SU-DHL-6 (cell line): ENCODE measurements around the gene MEGF6.

ENCODE experiments used
- H2AFZ ChIP-seq: fragments of 200-600 bp; sonication (generic); 2 replicates; pipeline ENCODE4 v1.6.1; 2014; ENCODE audit warnings: low read depth, mild to moderate bottlenecking, moderate library complexity, mixed read lengths, antibody characterized with exemption, low read length; ENCODE audit not compliant: severe bottlenecking
- H3F3A ChIP-seq: fragments of 200-600 bp; shearing (Covaris generic); 2 replicates; pipeline ENCODE4 v1.6.0; 2016; ENCODE audit warnings: antibody characterized with exemption, mild to moderate bottlenecking; ENCODE audit not compliant: insufficient read depth
- H3K27ac ChIP-seq: fragments of 200-600 bp; sonication (generic); 2 replicates; pipeline ENCODE4 v1.5.1; 2016; ENCODE audit warnings: low read depth, mild to moderate bottlenecking, low read length, moderate library complexity, mixed read lengths
- H3K27me3 ChIP-seq: fragments of 200-600 bp; sonication (generic), shearing (Covaris generic); 2 replicates; pipeline ENCODE4 v1.6.0; 2014; ENCODE audit warnings: mild to moderate bottlenecking, low read length
- H3K36me3 ChIP-seq: fragments of 200-600 bp; sonication (generic); 2 replicates; pipeline ENCODE4 v1.6.1; 2014; ENCODE audit warnings: mild to moderate bottlenecking, low read length, mixed read lengths
- H3K4me2 ChIP-seq: fragments of 300-600, 200-600 bp; shearing (Covaris generic), sonication (generic); 2 replicates; pipeline ENCODE4 v1.6.0; 2014; ENCODE audit warnings: low read length, low read depth, mild to moderate bottlenecking; ENCODE audit not compliant: poor library complexity, severe bottlenecking
- H3K4me3 ChIP-seq: fragments of 200-600 bp; sonication (generic); 2 replicates; pipeline ENCODE4 v1.5.1; 2014; ENCODE audit warnings: antibody characterized with exemption, low read length, mild to moderate bottlenecking, mixed read lengths; ENCODE audit not compliant: insufficient read depth, poor library complexity, severe bottlenecking
- H3K79me2 ChIP-seq: fragments of 200-600 bp; sonication (generic); 2 replicates; pipeline ENCODE4 v1.6.1; 2014; ENCODE audit warnings: mild to moderate bottlenecking, low read length, moderate library complexity; ENCODE audit not compliant: insufficient read depth
- H3K9ac ChIP-seq: fragments of 200-600 bp; sonication (generic); 2 replicates; pipeline ENCODE4 v1.7.0; 2014; ENCODE audit warnings: mild to moderate bottlenecking, low read length
- H3K9me2 ChIP-seq: fragments of 200-600 bp; sonication (generic); replicated peaks from 2 replicates; pipeline ENCODE4 v1.6.1; 2014; ENCODE audit warnings: low read length; ENCODE audit not compliant: insufficient read depth
- H3K9me3 ChIP-seq: fragments of 200-600 bp; sonication (generic); 2 replicates; pipeline ENCODE4 v1.6.1; 2014; ENCODE audit warnings: low read length, mixed read lengths; ENCODE audit not compliant: insufficient read depth
- H4K20me1 ChIP-seq: fragments of 200-600 bp; sonication (generic); 2 replicates; pipeline ENCODE4 v1.6.1; 2014; ENCODE audit warnings: low read depth, mild to moderate bottlenecking, antibody characterized with exemption, low read length, moderate library complexity, mixed read lengths
- EZH2phosphoT487 ChIP-seq: fragments of 200-600 bp; sonication (generic), shearing (Covaris generic); conservative IDR thresholded peaks from 2 replicates; pipeline ENCODE4 v1.6.1; 2018; ENCODE audit warnings: mild to moderate bottlenecking, antibody characterized with exemption, low read length, moderate library complexity, mixed read lengths
- TF ChIP-seq, protein P1 (sequence below): fragments of 200-600 bp; sonication (generic); IDR thresholded peaks from one replicate; pipeline ENCODE4 v1.5.1; 2017; ENCODE audit warnings: antibody characterized with exemption, mild to moderate bottlenecking, low read length, moderate library complexity; ENCODE audit not compliant: insufficient read depth, poor library complexity, severe bottlenecking

MEGF6 gene

DNA sequence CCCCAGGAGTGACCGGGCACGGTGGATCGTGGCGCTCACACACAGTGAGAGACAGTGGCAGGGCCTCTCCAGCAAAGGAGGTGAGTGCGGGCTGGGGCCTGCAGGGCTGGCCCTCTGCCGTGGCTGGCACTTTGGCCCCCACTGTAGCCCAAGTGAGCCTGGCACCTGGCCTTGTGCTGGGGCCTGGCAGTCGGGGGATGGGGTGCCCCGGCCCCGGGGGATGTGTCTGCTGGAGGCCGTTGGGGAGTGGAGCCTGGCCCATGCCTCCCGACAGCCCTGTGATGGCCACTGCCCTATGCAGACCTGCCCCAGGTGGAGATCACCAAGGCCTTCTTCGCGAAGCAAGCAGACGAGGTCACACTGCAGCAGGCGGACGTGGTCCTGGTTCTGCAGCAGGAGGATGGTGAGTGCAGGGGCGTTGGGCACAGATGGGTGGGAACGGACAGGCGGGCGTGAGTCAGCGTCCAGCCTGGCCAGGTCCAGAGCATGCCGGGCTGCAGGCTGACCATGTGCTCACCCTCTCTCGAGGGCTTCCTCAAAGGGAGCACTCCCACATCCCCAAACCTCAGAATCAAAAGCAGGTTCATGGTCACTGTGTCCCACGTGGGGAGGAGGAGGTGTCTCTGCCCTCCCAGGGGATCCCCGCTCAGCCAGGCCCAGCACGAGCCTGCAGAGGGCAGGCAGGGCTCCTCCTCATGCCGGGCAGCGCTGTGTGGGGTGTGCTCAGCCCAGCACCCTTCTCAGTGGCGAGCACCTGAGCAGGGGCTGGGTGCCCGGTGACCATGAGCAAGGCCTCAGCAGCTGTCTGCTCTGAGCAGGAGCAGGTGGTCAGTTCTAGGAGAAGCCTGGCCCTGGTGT, 131.6 kb downstream of the MEGF6 start:
- H3K9ac ChIP-seq = no peak overlapping the region
- no peaks in the 10 kb centered on the region for H3F3A ChIP-seq
- H3K79me2 ChIP-seq = no peaks in the 10 kb centered on the region
- no peak overlapping the region for H2AFZ ChIP-seq
- no peak overlapping the region for H3K4me2 ChIP-seq
- TF ChIP-seq, protein P1, sequence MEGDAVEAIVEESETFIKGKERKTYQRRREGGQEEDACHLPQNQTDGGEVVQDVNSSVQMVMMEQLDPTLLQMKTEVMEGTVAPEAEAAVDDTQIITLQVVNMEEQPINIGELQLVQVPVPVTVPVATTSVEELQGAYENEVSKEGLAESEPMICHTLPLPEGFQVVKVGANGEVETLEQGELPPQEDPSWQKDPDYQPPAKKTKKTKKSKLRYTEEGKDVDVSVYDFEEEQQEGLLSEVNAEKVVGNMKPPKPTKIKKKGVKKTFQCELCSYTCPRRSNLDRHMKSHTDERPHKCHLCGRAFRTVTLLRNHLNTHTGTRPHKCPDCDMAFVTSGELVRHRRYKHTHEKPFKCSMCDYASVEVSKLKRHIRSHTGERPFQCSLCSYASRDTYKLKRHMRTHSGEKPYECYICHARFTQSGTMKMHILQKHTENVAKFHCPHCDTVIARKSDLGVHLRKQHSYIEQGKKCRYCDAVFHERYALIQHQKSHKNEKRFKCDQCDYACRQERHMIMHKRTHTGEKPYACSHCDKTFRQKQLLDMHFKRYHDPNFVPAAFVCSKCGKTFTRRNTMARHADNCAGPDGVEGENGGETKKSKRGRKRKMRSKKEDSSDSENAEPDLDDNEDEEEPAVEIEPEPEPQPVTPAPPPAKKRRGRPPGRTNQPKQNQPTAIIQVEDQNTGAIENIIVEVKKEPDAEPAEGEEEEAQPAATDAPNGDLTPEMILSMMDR = no peak
- no peak for TF ChIP-seq EZH2phosphoT487
- H3K27me3 ChIP-seq = no peaks in the 10 kb centered on the region
- H3K27ac ChIP-seq = no peak overlapping the region
- H3K9me3 ChIP-seq = no peaks in the 10 kb centered on the region
- H3K9me2 ChIP-seq = no peaks in the 10 kb centered on the region
- H4K20me1 ChIP-seq = no peaks in the 10 kb centered on the region
- no peak overlapping the region for H3K4me3 ChIP-seq
- no peaks in the 10 kb centered on the region for H3K36me3 ChIP-seq

DNA sequence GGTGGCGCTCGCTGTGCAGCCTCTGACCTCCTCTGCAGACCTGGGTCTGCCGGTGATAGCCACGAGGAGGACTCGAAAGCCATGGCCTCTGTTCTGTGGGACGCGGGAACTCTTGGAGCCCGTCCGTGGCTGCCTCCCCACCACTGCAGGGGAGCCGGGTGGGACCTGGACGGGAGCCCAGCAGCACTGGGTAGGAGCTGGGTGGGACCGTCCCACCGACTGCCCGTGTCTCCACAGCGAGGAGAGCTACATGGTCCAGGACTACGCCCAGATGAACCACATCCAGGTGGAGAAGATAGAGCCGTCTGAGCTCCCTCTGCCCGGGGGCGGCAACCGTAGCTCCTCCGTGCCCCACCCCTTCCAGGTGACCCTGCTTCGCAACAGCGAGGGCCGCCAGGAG, 133.1 kb downstream of the MEGF6 start:
- no peak for TF ChIP-seq EZH2phosphoT487
- TF ChIP-seq, protein P1 = no peak
- Histone ChIP-seq H3K27ac (no peak overlapping the region), H3F3A (no peaks in the 10 kb centered on the region), H3K27me3 (no peaks in the 10 kb centered on the region), H3K36me3 (no peaks in the 10 kb centered on the region), H4K20me1 (no peaks in the 10 kb centered on the region), H2AFZ (no peak overlapping the region), H3K9me2 (no peaks in the 10 kb centered on the region), H3K9me3 (no peaks in the 10 kb centered on the region), H3K4me2 (no peak overlapping the region), H3K9ac (no peak overlapping the region), H3K79me2 (no peaks in the 10 kb centered on the region), H3K4me3 (no peak overlapping the region)

DNA sequence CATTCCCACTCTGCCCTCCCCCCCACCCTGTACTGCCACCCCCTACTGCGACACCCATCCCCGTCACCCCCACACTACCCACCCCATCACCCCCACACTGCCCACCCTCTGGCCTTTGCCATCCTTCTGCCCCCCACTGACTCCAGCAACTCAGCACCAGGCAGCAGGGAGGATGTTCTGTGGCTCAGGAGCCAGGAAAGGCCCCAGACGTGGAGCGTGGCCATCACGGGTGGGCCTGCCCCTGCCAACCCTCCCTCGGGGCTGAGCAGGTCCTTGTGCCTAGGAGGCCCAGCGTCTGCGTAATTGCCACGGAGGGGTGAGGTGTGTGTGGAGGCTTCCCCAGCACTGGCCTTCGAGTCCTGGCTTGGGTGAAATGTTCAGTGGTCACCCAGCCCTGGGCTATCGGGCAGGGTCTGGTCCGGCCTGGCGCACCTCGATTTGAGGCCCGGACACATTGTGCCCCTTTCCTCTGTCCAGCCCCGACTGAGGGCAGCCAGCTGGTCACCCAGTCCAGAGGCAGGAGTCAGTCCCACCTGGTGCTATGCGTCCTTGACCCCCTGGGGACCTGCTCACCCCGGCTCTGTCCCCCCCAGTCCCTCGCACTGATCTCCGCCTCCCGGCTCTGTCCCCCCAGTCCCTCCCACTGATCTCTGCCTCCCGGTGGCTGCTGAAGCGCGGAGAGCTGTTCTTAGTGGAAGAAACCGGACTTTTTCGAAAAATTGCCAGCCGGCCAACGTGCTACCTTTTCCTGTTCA, 133.9 kb downstream of the MEGF6 start:
- Histone ChIP-seq H3K9me3 (no peaks in the 10 kb centered on the region), H3K4me3 (no peak overlapping the region), H3K36me3 (no peaks in the 10 kb centered on the region), H3K79me2 (no peaks in the 10 kb centered on the region), H3K9me2 (no peaks in the 10 kb centered on the region), H3K9ac (no peak overlapping the region), H2AFZ (no peak overlapping the region), H3K27me3 (no peaks in the 10 kb centered on the region), H3K27ac (no peak overlapping the region), H3F3A (no peaks in the 10 kb centered on the region), H4K20me1 (no peaks in the 10 kb centered on the region), H3K4me2 (no peak overlapping the region)
- TF ChIP-seq, protein P1 = no peak
- no peak for TF ChIP-seq EZH2phosphoT487
